ENCODE measurements around the gene KCNG1.
"Not testable (repeated sequence)": the region's sequence is repeated elsewhere in the genome, so short reads cannot be mapped to it uniquely, and the experiment has no call there.

KCNG1 gene, protein sequence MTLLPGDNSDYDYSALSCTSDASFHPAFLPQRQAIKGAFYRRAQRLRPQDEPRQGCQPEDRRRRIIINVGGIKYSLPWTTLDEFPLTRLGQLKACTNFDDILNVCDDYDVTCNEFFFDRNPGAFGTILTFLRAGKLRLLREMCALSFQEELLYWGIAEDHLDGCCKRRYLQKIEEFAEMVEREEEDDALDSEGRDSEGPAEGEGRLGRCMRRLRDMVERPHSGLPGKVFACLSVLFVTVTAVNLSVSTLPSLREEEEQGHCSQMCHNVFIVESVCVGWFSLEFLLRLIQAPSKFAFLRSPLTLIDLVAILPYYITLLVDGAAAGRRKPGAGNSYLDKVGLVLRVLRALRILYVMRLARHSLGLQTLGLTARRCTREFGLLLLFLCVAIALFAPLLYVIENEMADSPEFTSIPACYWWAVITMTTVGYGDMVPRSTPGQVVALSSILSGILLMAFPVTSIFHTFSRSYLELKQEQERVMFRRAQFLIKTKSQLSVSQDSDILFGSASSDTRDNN

DNA sequence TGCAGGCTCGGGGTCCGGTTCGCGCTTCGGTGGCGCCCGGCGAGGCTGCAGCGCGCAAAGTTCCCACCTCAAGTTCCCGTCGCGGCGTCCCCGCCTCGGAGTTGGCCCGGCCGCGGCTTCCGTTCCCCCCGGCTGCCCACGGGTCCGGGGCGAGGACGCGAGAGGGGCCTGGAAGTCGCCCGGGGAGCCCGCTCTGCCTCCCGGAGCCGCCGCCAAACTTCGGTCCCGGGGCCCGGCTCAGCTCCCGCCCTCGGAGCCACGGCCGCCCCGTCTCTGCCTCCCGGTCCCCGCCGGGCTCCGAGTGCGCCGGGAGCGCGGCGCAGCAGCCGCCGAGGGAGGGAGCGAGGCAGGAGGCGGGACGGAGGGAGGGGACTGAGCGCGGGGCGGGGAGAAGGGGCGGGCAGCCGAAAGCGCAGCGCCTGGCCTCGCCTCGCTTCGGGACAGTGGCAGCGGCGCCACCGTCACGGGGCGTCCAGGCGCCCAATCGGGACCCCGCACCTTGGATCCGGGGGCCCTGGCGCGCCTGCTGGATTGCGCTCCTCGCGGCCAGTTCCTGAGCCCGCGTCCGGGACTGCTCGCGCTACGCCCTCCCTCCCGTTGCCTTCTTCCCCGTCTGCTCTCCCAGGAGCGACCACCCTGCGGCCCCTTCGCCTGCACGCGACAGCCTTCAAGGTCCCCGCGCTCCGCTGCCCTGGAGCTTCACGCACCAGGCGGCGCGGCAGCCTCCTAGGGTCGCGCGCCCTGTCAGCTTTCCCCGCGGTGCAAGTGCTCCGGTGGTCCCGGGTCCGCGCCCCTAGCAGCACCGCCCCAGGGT lies at the start of gene KCNG1:
KCNG1 (minus strand) TSS at position 305 of the 814 bp plus-strand sequence. CDS start 12,769 bp downstream, outside the sequence.
- DNase-seq: peak; percentile 15 to 27

DNA sequence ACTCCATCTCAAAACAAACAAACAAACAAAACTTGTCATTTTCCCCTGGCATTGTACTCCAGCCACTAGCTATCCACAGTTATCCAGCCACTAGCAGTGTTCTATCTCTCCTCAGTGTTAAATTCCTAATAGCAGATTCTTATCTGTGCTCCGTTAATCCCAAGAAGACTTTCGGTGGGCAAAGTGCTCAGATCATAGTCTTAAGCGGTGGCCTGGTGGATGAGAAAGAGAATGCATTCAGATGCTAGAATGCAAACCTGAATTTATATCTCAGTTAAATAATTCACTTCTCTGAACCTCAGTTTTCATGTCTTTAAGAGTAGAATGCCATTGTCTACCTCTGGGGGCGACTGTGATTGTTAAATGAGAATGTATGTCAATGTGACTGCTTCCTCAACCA lies 47.7 kb upstream of the KCNG1 start:
- DNase-seq: no peak

DNA sequence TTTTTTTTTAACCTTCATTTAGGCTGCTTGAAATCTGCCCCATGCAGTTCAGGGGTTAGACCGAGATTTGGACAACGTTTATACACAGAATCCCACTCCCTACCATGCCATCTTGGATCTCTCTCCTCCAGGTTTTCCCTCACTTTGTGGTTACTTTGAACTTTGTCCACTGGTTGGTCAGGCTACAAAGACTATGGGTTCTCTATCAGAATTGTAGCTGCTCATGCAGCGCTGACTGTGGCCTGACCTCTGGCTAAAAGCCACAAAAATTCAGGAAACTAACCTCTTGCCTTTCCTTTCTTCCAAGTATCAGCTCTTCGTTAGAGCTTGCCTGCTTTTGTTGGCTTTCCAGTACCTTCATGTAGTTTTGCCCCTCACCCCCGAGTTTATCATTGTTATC lies 44.9 kb upstream of the KCNG1 start:
- no peak for DNase-seq

- DNase-seq: no peak
These were observed 42.7 kb upstream of the KCNG1 start for GRCh38 chr20:51065615-51066014.

DNA sequence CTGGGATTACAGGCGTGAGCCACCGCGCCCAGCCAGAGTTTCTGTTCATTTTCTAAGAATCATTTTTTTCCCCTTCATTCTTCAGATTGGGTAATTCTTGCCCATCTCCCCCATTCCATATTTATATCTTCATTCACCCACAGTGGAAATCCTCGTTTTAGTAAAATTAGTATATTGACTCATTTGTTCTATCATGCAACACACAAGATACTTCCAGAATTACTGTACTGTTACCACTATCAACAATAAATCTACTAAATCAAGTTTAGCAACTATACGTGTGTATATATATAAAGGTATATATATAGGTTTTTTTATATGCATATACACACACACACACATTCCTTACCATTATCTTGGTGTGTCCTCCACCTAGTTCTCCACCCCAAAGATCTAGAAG lies 41.2 kb upstream of the KCNG1 start:
- DNase-seq: no peak

- no peak for DNase-seq
These were observed 39.2 kb upstream of the KCNG1 start for GRCh38 chr20:51062065-51062464.

DNA sequence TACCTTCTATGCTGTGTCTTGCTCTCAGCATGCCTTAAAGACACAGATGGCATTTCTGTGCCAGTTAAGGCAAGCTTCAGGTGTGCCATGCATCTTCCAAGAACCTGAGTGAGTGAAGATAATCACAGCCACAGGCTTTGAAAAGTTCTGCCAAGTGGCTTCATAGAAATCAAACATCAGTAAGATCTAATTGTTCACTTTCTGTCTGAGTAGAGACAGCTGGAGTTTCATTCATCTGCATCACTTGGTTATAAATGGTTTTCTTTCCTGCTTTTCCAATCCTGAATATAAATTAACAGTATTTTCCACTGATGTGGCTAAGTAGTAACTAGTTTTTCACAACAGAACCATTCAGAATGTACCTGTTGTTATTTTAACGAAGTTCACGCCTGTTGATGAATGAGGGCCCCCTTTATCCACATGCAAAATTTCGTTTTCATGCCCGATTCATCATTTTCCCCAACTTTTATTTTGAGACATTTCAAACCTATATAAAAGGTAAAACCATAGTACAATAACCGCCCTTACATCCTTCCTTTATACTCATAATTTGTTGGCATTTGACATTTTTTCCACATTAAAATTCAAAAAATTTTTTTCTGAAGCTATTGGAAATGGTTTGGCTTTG lies 38.6 kb upstream of the KCNG1 start:
- DNase-seq: no peak

DNA sequence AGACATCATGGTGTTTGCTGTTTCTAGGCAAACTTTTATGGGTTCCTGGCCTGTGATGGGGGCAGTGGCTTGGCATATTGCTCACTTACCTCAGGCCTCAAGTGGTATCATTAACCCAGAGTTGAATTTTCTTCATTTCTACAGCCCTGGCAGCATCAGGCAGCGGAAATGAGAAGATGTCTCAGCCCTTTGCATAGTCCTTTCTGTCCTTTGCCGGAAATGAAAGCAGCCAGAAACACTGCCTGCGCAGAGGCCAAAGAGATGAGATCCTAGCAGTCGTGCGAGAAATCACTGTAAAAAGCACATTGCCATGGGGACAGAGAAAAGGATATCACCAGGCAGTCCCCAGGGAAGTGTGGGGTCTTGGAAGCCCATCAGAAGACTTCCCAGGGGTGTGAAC lies 37.4 kb upstream of the KCNG1 start:
- DNase-seq: no peak

- no peak for DNase-seq
These were observed 37.0 kb upstream of the KCNG1 start for GRCh38 chr20:51059862-51060261.

DNA sequence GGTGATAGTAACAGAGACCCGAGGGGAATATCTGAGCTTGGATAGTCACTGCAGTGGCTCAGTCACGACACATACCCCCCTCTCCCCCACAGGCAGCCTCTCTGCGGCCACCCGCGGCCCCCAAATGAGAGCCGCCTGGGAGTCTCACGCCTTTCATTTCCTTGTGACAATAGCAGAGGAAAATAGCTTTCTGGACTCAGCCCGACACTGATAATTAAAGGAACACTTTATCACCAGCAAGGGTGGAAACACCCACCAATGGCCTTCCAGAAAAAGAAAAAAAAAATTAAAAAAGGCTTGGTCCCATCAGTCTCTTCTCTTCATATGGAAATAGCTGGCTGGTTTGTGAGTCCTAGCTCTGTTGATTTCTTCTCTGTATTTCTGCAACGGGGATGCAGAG lies 35.1 kb upstream of the KCNG1 start:
- no peak for DNase-seq

DNA sequence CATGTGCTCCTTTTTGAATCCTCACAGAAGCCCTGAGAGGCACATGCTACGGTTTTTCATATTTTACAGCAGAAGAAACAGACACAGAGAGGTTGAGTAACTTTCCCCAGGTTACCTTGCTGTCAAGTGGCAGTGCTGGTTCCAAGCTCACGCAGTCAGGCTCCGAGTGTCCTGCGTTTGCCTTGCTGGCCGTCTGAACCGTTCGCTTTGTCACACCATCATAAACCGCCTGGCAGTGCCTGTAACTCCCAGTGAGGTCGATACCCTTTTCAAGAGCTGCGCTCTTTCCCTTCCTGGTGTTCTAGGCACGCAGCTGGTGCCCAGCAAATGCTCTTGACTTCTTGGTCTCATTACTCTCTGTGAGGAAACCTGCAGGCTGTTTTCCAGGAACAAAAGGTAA lies 31.3 kb upstream of the KCNG1 start:
- DNase-seq: no peak

GRCh38 chr20:51050531-51051075 lies 27.7 kb upstream of the KCNG1 start:
- DNase-seq: no peak

DNA sequence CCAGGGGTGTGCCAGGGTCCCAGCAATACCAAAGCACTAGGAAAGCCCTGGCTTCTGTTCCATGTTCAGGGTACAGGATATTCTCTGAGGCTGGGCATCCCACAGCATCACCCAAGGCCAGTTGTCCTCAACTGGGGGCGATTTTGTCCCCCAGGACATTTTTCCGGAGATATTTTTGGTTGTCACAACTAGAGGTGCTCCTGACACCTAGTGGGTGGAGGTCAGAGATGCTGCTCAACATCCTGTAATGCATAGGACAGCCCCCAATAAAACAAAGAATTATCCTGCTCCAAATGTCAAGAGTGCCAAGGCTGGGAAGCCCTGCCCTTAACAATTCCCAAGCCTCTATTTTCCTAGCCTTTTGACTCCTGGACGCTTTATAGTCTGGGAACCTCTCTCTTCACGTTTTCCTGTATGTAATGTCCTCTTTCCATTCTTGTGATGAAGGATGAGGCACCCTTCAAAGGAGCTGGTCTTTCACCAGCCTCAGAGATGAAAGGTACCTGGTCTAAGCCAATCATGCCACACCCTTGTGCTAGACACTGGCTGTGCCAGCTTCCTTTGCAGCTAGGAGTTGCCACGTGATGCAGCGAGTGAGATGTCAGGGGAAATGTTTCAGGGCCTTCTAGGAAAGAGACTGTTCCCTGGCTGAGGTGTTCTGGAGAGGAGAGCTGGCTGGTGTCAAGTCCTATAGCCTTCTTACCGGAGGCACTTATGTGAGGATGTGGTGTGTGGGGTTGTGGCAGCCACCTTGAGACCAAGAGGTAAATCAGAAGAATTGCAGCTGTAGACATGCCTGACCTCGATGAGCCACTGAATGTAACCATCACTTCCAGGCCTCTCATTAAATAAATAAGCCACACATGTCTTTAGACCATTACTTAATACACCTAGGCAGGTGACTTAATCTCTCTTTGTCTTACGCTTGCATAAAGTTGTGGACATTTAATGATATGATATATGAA lies 23.4 kb upstream of the KCNG1 start:
- DNase-seq: no peak

GRCh38 chr20:51045492-51045891 lies 22.6 kb upstream of the KCNG1 start:
- DNase-seq: not testable (repeated sequence)

GRCh38 chr20:51044796-51045195 lies 21.9 kb upstream of the KCNG1 start:
- no peak for DNase-seq

DNA sequence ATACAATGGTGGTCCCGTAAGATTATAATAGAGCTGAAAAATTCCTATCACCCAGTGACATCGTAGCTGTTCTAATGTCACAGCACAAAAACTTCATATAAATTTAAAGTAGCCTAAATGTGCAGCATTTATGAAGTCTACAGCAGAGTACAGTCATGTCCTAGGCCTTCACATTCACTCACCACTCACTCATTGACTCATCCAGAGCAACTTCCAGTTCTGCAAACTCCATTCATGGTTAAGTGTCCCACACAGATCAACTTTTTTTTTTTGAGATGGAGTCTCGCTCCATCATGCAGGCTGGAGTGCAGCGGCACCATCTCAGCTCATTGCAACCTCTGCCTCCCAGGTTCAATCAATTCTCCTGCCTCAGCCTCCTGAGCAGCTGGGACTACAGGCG lies 20.9 kb upstream of the KCNG1 start:
- no peak for DNase-seq

GRCh38 chr20:51042657-51043247 lies 19.8 kb upstream of the KCNG1 start:
- no peak for DNase-seq

DNA sequence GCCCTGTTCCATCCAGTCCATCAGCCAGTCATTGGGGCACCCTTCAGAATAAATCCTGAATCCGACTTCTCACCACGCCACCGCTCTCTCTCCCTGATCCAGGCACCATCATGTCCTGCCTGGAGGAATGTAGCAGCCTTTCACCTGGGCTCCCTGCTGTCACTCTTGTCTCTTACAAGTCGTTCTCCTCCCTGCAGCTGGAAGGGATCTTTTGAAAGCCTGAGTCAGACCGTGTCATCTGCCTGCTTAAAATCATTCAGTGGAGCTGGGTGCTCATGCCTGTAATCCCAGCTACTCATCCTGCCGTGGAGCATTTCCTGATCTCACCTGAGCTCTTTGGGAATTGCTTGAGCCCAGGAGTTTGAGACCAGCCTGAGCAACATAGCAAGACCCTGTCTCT lies 19.2 kb upstream of the KCNG1 start:
- DNase-seq: no peak

DNA sequence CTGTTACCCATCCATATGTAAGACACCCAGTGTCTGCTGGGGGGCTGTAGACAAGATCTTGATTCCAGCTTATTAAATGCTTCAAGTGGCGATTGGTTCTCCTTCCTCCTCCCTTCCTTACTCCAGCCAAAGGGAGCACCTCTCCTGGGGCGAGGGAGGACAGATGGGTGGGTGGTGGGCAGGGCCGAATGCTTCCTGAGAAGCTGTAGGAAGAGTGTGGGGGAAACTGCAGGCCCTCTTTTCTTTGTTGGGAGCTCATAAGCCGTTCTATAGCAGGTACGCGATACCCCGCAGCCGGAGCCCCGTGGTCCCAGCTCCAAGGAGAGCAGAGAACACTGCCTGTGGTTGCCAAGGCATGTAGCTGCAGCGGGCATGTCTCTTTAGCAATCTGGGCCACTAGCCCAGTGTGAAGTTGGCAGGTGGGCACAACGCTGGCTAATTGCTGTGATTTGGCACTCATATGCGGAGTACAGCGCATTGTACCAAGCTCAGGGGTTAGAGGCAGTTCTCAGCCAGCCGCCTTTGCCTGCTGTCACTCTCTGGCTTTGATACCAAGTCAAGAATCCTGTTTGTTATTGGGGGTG lies 14.7 kb upstream of the KCNG1 start:
- no peak for DNase-seq

DNA sequence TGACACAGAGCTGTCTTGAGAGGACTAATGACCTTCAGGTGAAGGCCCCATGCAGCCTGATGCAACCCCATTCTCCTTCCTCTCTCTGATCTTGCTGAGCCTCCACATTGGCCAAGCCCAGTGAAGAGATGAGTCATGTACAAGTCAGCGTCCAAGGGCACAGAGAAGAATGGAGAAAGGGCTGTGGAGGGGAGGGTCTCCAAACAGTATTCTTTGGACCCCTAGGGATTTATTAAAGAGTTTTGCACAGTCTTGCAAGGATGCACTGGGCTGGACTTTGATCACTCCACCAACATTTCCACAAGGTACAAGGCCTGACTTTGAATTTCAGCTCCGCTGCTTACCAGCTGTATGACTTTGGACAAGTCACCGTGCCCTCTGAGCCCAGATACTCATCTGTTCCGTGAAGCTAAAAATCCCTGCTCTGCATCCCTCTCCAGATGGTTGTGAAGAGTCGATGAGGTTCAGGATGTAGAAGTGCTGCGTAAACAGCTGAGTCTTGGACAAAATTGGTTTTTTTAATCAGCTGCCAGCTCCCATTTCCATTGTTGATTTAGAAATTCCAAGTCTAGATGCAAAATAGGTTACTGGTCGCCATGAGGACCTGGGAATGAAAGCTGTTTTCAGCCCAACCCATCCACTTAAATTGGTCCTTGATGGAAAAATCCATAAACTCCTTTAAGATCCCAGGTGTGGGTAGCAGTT lies 14.1 kb upstream of the KCNG1 start:
- DNase-seq: no peak

All from CD4-positive, alpha-beta T cell treated with Interferon alpha-2 for 1 hour (primary cell).